Thyroid gland (tissue), 4 donors: ENCODE measurements around the gene PIERCE2. TPM values are rescaled to one million over a fixed set of nuclear protein-coding genes. Genes with fewer than 3 reads are reported as not detected.

Experiments used
- DNase-seq, 2 donors: peaks; one replicate each; pipeline ENCODE4 v3.0.0-alpha.2; 2019
- H3K27ac ChIP-seq, 3 donors: fragments of 200-600 bp; sonication (generic); 1 replicate in 2 of 3; 2 replicates in 1 of 3; pipeline ENCODE4 v1.5.1; 2016 to 2019; ENCODE audit warnings: mild to moderate bottlenecking in 1 of 3, moderate library complexity in 1 of 3
- H3K27me3 ChIP-seq: fragments of 200-600 bp; sonication (generic); one replicate; pipeline ENCODE4 v1.5.1; 2019
- H3K36me3 ChIP-seq, 2 donors: fragments of 200-600 bp; sonication (generic); one replicate each; pipeline ENCODE4 v1.5.1; 2016 to 2019
- H3K4me1 ChIP-seq, 2 donors: fragments of 200-600 bp; sonication (generic); one replicate each; pipeline ENCODE4 v1.5.1; 2017 to 2019
- H3K4me3 ChIP-seq, 3 donors: fragments of 200-600 bp; sonication (generic); replicated peaks in 1 of 3; 1 replicate in 2 of 3; 2 replicates in 1 of 3; pipeline ENCODE4 v1.5.1; 2016; ENCODE audit warnings: mild to moderate bottlenecking in 1 of 3
- H3K9me3 ChIP-seq: fragments of 200-600 bp; sonication (generic); one replicate; pipeline ENCODE4 v1.5.1; 2017
- CTCF ChIP-seq, 6 experiments: fragments of 200-600 bp in 3 of 6; fragments of 450-650 bp in 3 of 6; sonication (generic) in 3 of 6; IDR thresholded peaks; one replicate each; pipeline ENCODE4 v1.5.1; 2016 to 2019; ENCODE audit warnings: antibody characterized with exemption in 6 of 6, mild to moderate bottlenecking in 2 of 6, inconsistent platforms in 1 of 6, moderate library complexity in 1 of 6
- POLR2A ChIP-seq, 2 donors: fragments of 450-650 bp; IDR thresholded peaks; one replicate each; pipeline ENCODE4 v1.6.1; 2017; ENCODE audit warnings: antibody characterized with exemption in 2 of 2, mild to moderate bottlenecking in 2 of 2, moderate library complexity in 1 of 2
- WGBS, 2 donors: methylation state at CpG; one replicate each; pipeline ENCODE4 v1.1.5; 2017; 5-methylcytosine and 5-hydroxymethylcytosine counted together
- intact Hi-C: fragments of 100-400 bp; cut with DNase I; formaldehyde crosslinking; loops from one replicate; pipeline ENCODE4 v1.15.1; 2023
- total RNA-seq, 4 donors: library from RNA; depleted of rRNA; stranded (reverse); fragments of >200 nt; gene quantifications; one replicate each; pipeline ENCODE4 v1.2.3, GENCODE V29; 2016

The PIERCE2 gene
- total RNA-seq = 1 to 10 TPM; 1.2 to 5.7 (median 2.7) TPM

- Histone ChIP-seq H3K27ac (peak within 1 kb of the TSS; percentile 81 to 99 (median 93)), H3K4me3 (peak within 1 kb of the TSS; percentile 66 to 95 (median 70)), H3K27me3 (no peaks in the 10 kb centered on the region), H3K4me1 (peaks cover 17 to 30% of the 10 kb centered on the region in 2 donors), H3K9me3 (no peaks in the 10 kb centered on the region), H3K36me3 (no peaks in the 10 kb centered on the region)
- intact Hi-C loops = no loop called here
- TF ChIP-seq POLR2A (IDR thresholded peaks at IDR 0.05) (peak in 1 of 2 donors; percentile 90), CTCF (IDR thresholded peaks at IDR 0.05) (peak; percentile 78 to 98 (median 92))
- DNase-seq = peak; percentile 93 to 95
- WGBS, 2 donors = 1% methylated on average over 17 to 18 of the region's 70 CpGs
These were observed at the start of gene PIERCE2, which contains the start of gene CCPG1 for GRCh38 chr15:55408012-55408928. Gene PIERCE2, plus strand, starts transcription at chr15:55408495. Its CDS starts 274 bp downstream, at chr15:55408769. Gene CCPG1, minus strand, starts transcription at chr15:55408359. Its CDS starts 18,935 bp downstream, at chr15:55389424.

- Histone ChIP-seq H3K4me3 (no peak overlapping the region), H3K9me3 (no peaks in the 10 kb centered on the region), H3K27me3 (no peaks in the 10 kb centered on the region), H3K27ac (peak overlapping the region in 1 of 3 donors; percentile 19), H3K36me3 (peaks cover 0 to 9% of the 10 kb centered on the region in 2 donors), H3K4me1 (peaks cover 7 to 9% of the 10 kb centered on the region in 2 donors)
- TF ChIP-seq CTCF (IDR thresholded peaks at IDR 0.05) (no peak), POLR2A (IDR thresholded peaks at IDR 0.05) (no peak)
- 52 to 53% methylated on average over 6 of the region's 6 CpGs for WGBS, 2 donors
- intact Hi-C loops = no loop called here
- DNase-seq = no peak
These were observed 48.0 kb upstream of the PIERCE2 start for GRCh38 chr15:55360256-55360655.

GRCh38 chr15:55361048-55361447 is 47.2 kb upstream of the PIERCE2 start:
- intact Hi-C loops = no loop called here
- H3K27ac ChIP-seq = no peak overlapping the region
- DNase-seq = no peak
- TF ChIP-seq CTCF (IDR thresholded peaks at IDR 0.05) (no peak), POLR2A (IDR thresholded peaks at IDR 0.05) (no peak)
- H3K27me3 ChIP-seq = no peaks in the 10 kb centered on the region
- no peaks in the 10 kb centered on the region for H3K9me3 ChIP-seq
- H3K4me3 ChIP-seq = no peak overlapping the region
- WGBS, 2 donors = 75% methylated on average over 10 of the region's 10 CpGs
- H3K36me3 ChIP-seq = peaks cover 0 to 9% of the 10 kb centered on the region in 2 donors
- peaks cover 2 to 6% of the 10 kb centered on the region in 2 donors for H3K4me1 ChIP-seq

- 94 to 96% methylated on average over 2 of the region's 2 CpGs for WGBS, 2 donors
- TF ChIP-seq CTCF (IDR thresholded peaks at IDR 0.05) (no peak), POLR2A (IDR thresholded peaks at IDR 0.05) (no peak)
- H3K27ac ChIP-seq = no peak overlapping the region
- H3K36me3 ChIP-seq = peaks cover 0 to 9% of the 10 kb centered on the region in 2 donors
- no peaks in the 10 kb centered on the region for H3K9me3 ChIP-seq
- intact Hi-C loops = no loop called here
- no peaks in the 10 kb centered on the region for H3K4me1 ChIP-seq
- H3K27me3 ChIP-seq = no peaks in the 10 kb centered on the region
- H3K4me3 ChIP-seq = no peak overlapping the region
- no peak for DNase-seq
These were observed 45.7 kb upstream of the PIERCE2 start for GRCh38 chr15:55362641-55363040.

- TF ChIP-seq CTCF (IDR thresholded peaks at IDR 0.05) (no peak), POLR2A (IDR thresholded peaks at IDR 0.05) (no peak)
- Histone ChIP-seq H3K27me3 (no peaks in the 10 kb centered on the region), H3K4me1 (no peaks in the 10 kb centered on the region), H3K27ac (no peak overlapping the region), H3K9me3 (no peaks in the 10 kb centered on the region), H3K4me3 (no peak overlapping the region), H3K36me3 (peaks cover 6 to 9% of the 10 kb centered on the region in 2 donors)
- WGBS, 2 donors = 89 to 100% methylated on average over 1 of the region's 1 CpG
- intact Hi-C loops = no loop called here
- no peak for DNase-seq
These were observed 41.3 kb upstream of the PIERCE2 start for GRCh38 chr15:55366981-55367380.
